GM21528 (cell line): ENCODE measurements around the gene VIPR2.
"Not testable (repeated sequence)": the region's sequence is repeated elsewhere in the genome, so short reads cannot be mapped to it uniquely, and the experiment has no call there.

ENCODE experiments used
- ATAC-seq: cut with Tn5 transposase; IDR thresholded peaks from one replicate; pipeline ENCODE4 v1.9.1; 2021; ENCODE audit warnings: mild to moderate bottlenecking, moderate library complexity; ENCODE audit not compliant: unreplicated experiment, low FRiP score

Gene VIPR2

DNA sequence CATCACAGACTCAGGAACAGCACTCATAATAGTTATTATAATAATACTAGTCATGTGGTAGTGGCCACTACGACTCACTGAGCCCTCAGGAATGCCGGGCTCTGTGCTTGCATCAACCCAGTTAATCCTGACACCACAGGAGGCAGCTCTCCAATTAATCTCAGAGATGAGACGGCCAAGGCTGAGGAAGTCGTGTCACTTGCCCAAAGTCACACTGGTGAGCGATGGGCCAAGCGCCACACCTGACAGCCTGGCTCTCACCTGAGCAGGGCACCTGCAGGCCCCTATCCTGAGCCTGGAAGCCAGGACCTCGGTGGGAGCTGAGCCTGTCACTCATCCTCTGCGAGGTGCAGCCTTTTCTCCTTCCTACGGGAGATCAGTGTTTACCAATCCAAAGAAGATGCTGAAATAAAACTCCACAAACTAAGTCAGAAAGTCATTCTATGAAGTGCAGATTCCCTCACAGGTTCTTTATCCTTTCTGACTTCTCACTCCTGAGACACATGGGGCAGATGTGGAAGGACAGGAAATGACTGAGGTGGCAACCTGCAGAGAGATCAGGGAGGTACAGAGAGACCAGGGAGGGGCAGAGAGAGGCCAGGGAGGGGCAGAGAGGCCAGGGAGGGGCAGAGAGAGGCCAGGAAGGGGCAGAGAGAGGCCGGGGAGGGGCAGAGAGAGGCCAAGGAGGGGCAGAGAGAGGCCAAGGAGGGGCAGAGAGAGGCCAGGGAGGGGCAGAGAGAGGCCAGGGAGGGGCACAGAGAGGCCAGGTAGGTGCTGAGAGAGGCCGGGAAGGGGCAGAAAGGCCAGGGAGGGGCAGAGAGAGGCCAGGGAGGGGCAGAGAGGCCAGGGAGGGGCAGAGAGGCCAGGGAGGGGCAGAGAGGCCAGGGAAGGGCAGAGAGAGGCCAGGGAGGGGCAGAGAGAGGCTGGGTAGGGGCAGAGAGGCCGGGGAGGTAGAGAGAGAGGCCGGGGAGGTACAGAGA lies 38.5 kb downstream of the VIPR2 start:
- ATAC-seq = no peak

GRCh38 chr7:159105066-159105780 lies 39.4 kb downstream of the VIPR2 start:
- no peak for ATAC-seq

- no peak for ATAC-seq
Observed at GRCh38 chr7:159104188-159104920, 40.3 kb downstream of the VIPR2 start.

- no peak for ATAC-seq
Observed at GRCh38 chr7:159103382-159104187, 41.1 kb downstream of the VIPR2 start.

- no peak for ATAC-seq
Observed at GRCh38 chr7:159102681-159103381, 41.8 kb downstream of the VIPR2 start.

GRCh38 chr7:159101661-159102091 lies 43.0 kb downstream of the VIPR2 start:
- not testable (repeated sequence) for ATAC-seq

GRCh38 chr7:159101083-159101395 lies 43.6 kb downstream of the VIPR2 start:
- ATAC-seq = not testable (repeated sequence)

DNA sequence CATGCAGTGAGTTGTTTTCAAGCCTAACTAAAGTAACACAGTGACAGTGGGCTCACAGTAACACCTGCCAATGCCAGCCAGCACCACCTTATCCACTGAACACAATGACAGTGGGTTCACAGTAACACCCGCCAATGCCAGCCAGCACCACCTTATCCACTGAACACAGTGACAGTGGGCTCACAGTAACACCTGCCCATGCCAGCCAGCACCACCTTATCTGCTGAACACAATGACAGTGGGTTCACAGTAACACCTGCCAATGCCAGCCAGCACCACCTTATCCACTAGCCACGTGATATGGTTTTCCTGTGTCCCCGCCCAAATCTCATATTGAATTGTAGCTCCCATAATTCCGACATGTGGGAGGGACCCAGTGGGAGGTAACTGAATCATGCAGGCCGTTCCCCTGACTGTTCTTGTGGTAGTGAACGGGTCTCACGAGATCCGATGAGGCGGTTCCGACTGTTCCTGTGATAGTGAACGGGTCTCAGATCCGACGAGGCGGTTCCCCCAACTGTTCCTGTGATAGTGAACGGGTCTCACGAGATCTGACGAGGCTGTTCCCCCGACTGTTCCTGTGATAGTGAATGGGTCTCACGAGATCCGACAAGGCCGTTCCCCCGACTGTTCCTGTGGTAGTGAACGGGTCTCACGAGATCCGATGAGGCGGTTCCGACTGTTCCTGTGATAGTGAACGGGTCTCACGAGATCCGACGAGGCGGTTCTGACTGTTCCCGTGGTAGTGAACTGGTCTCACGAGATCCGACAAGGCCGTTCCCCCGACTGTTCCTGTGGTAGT lies 44.2 kb downstream of the VIPR2 start:
- ATAC-seq = not testable (repeated sequence)

- ATAC-seq = no peak
Observed at GRCh38 chr7:159099711-159100231, 44.9 kb downstream of the VIPR2 start.

GRCh38 chr7:159098811-159099655 lies 45.6 kb downstream of the VIPR2 start:
- no peak for ATAC-seq

- ATAC-seq = no peak
Observed at GRCh38 chr7:159098424-159098786, 46.3 kb downstream of the VIPR2 start.

DNA sequence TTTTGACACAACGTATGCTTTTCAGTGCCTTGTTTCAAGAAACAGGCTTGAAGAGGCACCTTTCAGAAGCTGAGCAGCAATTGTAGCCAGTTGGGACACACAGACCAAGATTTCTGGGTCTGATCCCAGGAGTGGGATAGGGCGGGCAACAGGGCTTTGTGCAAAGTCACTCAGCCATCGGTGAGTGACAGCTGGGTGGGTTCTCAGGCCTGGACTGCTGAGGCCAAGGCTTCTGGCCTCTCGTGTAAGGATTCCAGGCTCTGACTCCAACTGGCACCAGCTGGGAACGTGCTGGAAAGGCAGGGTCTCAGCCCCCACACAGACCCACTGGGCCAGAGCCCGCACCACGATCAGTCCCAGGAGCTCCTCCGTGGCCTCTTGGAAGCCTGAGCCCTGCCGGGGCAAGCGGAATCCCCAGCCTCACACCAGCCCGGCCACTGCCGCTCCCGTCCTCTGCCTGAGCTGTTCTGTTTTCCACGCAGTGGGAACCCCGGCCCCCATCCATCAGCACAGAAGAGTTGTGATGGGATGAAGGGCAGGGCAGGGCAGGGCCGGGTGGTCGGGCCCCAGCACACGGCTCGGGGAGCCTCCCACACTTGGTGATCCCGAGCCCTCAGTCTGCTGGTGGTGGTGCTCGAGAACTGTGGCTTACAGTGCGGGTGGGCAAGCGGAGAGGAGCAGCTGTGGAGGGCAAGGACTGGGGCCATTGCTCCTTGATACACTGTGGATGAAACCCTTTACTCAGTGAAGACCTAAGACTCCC lies 46.8 kb downstream of the VIPR2 start:
- ATAC-seq = no peak

DNA sequence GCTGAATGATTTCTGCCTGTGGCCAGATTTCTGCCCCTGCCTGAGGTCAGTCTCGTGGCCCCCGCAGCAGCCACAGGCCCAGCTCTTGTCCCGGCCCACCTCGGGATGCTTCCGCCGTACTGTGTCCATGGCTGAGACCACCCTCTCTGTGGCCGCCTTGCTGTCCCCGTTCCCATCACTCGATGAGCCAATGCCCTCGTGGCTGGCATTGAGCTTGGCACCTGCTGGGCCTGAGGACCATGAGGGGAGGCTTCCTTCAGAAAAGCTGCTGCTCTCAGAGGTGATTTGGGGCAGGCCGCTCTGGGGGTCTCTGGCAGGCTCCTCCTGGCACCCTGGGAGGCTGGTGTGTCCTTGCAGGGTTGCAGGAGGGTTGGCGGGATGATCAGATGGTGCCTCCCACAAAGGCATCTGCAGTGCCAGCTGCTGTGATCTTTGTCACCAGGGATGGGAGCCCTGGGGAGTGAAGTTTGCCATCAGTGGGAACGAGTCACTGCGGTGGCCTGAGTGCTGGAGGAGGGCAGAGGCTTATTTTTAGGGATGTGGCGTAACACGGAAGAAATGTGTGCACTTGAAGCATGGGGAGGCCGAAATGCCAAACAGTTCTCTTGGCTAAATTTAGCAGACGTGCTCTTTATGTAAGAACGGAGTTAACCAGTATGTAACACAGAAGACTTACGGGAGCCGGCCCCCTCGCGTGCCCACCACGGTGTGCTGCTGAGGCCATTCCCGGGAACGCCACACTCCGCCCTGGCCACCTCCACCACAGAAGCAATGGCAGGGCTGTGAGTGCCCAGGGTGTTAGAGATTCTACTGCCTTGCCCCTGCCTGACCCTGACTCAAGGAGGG lies 47.7 kb downstream of the VIPR2 start:
- no peak for ATAC-seq

DNA sequence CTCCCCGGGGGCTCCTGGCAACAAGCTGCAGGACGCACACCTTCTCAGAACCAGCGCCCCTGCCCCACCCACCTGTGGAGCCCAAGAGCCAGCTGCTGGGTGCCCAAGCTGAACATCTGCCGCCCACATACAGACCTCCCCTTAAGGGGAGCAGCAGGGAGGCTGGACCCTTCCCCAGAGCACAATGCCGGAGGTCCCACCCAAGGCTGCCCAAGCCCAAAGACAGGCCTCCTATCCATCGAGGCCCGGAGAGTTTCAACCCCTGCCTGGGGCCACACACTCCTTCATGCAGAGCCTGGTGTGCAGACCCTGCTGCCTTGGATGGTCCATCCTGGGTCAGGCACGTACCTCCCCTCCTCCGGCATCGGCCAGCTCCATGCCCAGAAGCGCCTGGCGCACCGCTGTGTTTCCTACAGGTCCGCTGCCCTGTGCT lies 48.7 kb downstream of the VIPR2 start:
- no peak for ATAC-seq

GRCh38 chr7:159094919-159095915 lies 49.5 kb downstream of the VIPR2 start:
- no peak for ATAC-seq
